Ovary (tissue), 9 donors: ENCODE results near the gene BAZ1A. TPM values are rescaled to one million over a fixed set of nuclear protein-coding genes. Genes with fewer than 3 reads are reported as not detected.

Experiments
- DNase-seq, 5 donors: peaks; one replicate each; pipeline ENCODE4 v3.0.0-alpha.2; 2019 to 2020
- H3K27ac ChIP-seq, 2 donors: fragments of 200-600 bp; one replicate each; pipeline versions ENCODE4 v1.5.1 to v1.8.0; 2019 to 2022
- H3K27me3 ChIP-seq: fragments of 200-600 bp; one replicate; pipeline ENCODE4 v1.8.0; 2022
- H3K36me3 ChIP-seq: fragments of 200-600 bp; sonication (generic); one replicate; pipeline ENCODE4 v1.5.1; 2019
- H3K4me1 ChIP-seq: one replicate; pipeline ENCODE4 v1.8.1; 2013; ENCODE audit warnings: mild to moderate bottlenecking, moderate library complexity; ENCODE audit not compliant: insufficient read depth
- H3K4me3 ChIP-seq: fragments of 200-600 bp; sonication (generic); one replicate; pipeline ENCODE4 v1.5.1; 2017
- H3K9me3 ChIP-seq, 2 donors: fragments of 200-600 bp in 1 of 2; sonication (generic) in 1 of 2; one replicate each; pipeline versions ENCODE4 v1.5.1 to v1.8.1; 2013 to 2019; ENCODE audit warnings: mild to moderate bottlenecking in 1 of 2, moderate library complexity in 1 of 2
- EP300 ChIP-seq: sonication (generic); formaldehyde crosslinking; IDR thresholded peaks from one replicate; pipeline ENCODE4 v1.6.1; 2017; ENCODE audit warnings: antibody characterized with exemption
- POLR2A ChIP-seq: fragments of 450-650 bp; IDR thresholded peaks from one replicate; pipeline ENCODE4 v1.6.1; 2017; ENCODE audit warnings: antibody characterized with exemption, mild to moderate bottlenecking, moderate library complexity
- WGBS, 3 donors: extraction: QIAGEN DNeasy Blood & Tissue Kit in 1 of 3; methylation state at CpG; one replicate each; pipeline versions ENCODE4 v1.1.5 to v1.1.7; 2013 to 2017; 5-methylcytosine and 5-hydroxymethylcytosine counted together
- intact Hi-C, 4 donors: fragments of 100-400 bp; cut with DNase I; formaldehyde crosslinking; loops; one replicate each; pipeline versions ENCODE4 v1.11.0 to v1.15.1; 2022 to 2023
- polyA plus RNA-seq, 2 donors: library from polyadenylated mRNA; stranded (reverse); fragments of 200-250 nt in 1 of 2; fragments of 350-450 nt in 1 of 2; fragmentation: Illumina TruSeq in 1 of 2; extraction: RNeasy Lipid Tissue Mini Kit (QIAGEN cat#74804) in 1 of 2; gene quantifications; one replicate each; pipeline ENCODE4 v1.2.3, GENCODE V29; 2013 to 2014
- total RNA-seq, 7 donors: library from RNA; depleted of rRNA in 2 of 7; stranded (reverse); fragments of >200 nt in 2 of 7; fragmentation: NEBNext Ultra II Directional in 3 of 7; extraction: Animal tissue kit (Norgen Biotek cat#: 25700) in 3 of 7; gene quantifications; one replicate each; pipeline versions ENCODE4 v1.1.0 to v1.2.4, GENCODE V29; 2016 to 2023
- TF ChIP-seq, protein P1 (sequence below), 3 donors: fragments of 450-650 bp in 2 of 3; fragments of 200-600 bp in 1 of 3; IDR thresholded peaks; one replicate each; pipeline versions ENCODE4 v1.5.1 to v1.8.0; 2016 to 2022; ENCODE audit warnings: antibody characterized with exemption in 3 of 3, mild to moderate bottlenecking in 1 of 3
- donor health status: DM: no; HTN: no; CAD: no; lungs with moderate emphysema.
- donor health status: DM: no; HTN: no; CAD: no.
- donor health status: Bipolar disorder and iron deficiency.
- donor health status: DM: yes; HTN: yes; CAD: no.
- donor health status: DM: no; HTN: no; CAD: no.
- donor health status: DM: yes; HTN: yes; CAD: no.

The BAZ1A gene
- total and polyA plus RNA-seq, 9 donors: 10.4 to 30.1 (median 17.9) TPM

DNA sequence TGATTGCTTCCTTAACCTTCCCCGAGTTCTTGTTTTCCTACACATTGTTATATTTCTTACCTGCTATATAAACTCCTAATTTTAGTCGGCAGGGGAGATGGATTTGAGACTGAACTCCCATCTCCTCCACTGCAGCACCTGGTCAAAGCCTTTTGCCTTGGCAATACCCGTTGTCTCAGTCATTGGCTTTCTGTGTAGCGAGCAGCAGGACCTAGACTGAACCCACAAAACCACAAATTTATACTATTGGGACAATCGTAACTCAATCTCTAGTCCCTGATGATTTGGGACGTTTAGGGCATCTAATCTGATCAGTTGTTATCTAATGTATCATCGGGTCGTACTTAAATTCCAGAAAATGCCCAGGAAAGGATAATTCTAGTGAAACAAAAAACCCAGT lies 37.8 kb upstream of the BAZ1A start:
- H3K27me3 ChIP-seq: no peaks in the 10 kb centered on the region
- intact Hi-C loops: no loop called here
- H3K9me3 ChIP-seq: no peaks in the 10 kb centered on the region
- 88 to 92% (median 91%) methylated on average over 8 of the region's 8 CpGs for WGBS, 3 donors
- DNase-seq: no peak
- TF ChIP-seq EP300 (no peak), POLR2A (no peak)
- TF ChIP-seq, protein P1, sequence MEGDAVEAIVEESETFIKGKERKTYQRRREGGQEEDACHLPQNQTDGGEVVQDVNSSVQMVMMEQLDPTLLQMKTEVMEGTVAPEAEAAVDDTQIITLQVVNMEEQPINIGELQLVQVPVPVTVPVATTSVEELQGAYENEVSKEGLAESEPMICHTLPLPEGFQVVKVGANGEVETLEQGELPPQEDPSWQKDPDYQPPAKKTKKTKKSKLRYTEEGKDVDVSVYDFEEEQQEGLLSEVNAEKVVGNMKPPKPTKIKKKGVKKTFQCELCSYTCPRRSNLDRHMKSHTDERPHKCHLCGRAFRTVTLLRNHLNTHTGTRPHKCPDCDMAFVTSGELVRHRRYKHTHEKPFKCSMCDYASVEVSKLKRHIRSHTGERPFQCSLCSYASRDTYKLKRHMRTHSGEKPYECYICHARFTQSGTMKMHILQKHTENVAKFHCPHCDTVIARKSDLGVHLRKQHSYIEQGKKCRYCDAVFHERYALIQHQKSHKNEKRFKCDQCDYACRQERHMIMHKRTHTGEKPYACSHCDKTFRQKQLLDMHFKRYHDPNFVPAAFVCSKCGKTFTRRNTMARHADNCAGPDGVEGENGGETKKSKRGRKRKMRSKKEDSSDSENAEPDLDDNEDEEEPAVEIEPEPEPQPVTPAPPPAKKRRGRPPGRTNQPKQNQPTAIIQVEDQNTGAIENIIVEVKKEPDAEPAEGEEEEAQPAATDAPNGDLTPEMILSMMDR (IDR thresholded peaks at IDR 0.05): no peak
- H3K4me3 ChIP-seq: no peak overlapping the region
- no peaks in the 10 kb centered on the region for H3K36me3 ChIP-seq
- no peak overlapping the region for H3K27ac ChIP-seq
- no peaks in the 10 kb centered on the region for H3K4me1 ChIP-seq

DNA sequence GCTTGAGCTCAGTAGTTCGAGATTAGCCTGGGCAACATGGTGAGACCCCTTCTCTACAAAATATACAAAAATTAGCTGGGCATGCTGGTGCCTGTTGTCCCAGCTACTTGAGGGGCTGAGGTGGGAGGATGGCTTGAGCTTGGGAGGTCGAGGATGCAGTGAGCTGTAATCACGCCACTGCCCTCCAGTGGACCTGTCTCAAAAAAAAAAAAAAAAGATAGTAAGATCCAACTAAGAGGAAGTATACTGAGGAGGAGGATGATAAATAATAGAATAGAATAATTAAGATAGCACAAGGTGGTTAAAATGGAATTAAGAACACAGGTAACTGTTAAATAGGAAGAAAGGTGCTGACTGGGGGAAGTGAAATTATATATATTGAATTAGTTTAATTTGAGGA lies 37.0 kb upstream of the BAZ1A start:
- no peak for DNase-seq
- intact Hi-C loops: no loop called here
- Histone ChIP-seq H3K4me1 (no peaks in the 10 kb centered on the region), H3K9me3 (no peaks in the 10 kb centered on the region), H3K4me3 (no peak overlapping the region), H3K27me3 (no peaks in the 10 kb centered on the region), H3K27ac (no peak overlapping the region), H3K36me3 (no peaks in the 10 kb centered on the region)
- 67 to 77% (median 70%) methylated on average over 3 of the region's 3 CpGs for WGBS, 3 donors
- TF ChIP-seq POLR2A (no peak), EP300 (no peak)
- TF ChIP-seq, protein P1 (IDR thresholded peaks at IDR 0.05): no peak

DNA sequence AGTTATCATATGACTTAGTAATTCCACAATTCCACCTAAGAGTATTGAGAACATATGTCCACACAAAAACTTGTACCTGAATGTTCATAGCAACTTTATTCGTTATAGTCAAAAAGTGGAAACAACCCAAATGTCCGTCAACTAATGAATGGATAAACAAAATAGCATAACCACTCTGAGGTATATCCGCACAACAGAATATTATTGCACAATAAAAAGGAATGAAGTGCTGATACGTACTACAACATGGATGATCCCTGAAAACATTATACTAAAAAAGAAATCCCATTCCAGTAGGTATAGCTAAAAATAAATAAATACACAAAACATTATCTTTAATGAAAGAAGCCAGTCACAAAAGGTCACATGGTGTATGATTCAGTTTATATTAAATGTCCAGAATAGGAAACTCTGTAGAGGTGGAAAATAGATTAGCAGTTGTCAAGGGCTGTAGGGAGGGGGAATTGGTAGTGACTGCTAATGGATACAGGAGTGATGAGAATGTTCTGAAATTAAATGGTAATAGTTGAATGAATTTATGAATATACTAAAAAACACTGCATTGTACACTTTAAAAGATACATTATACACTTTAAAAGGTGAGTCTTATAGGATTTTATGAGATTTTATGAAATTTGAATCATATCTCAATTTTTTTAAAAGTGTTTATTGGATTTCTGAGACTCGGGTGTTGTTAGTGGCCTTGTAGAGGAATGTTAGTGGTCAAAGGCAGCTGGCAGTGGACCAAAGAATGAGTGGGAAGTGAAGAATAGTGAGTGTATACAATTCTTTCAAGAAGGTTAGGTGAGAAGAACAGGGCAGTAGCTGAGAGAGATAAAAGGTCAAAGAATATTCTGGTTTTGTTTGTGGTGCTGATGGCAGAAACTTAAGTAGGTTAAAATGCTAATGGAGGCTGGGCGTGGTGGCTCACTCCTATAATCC lies 36.3 kb upstream of the BAZ1A start:
- no peak for TF ChIP-seq POLR2A
- TF ChIP-seq, protein P1 (IDR thresholded peaks at IDR 0.05): no peak
- no peak for TF ChIP-seq EP300
- Histone ChIP-seq H3K27me3 (no peaks in the 10 kb centered on the region), H3K4me3 (no peak overlapping the region), H3K4me1 (no peaks in the 10 kb centered on the region), H3K27ac (no peak overlapping the region), H3K9me3 (no peaks in the 10 kb centered on the region), H3K36me3 (no peaks in the 10 kb centered on the region)
- 61 to 69% (median 62%) methylated on average over 6 of the region's 6 CpGs for WGBS, 3 donors
- DNase-seq: no peak
- intact Hi-C loops: no loop called here

DNA sequence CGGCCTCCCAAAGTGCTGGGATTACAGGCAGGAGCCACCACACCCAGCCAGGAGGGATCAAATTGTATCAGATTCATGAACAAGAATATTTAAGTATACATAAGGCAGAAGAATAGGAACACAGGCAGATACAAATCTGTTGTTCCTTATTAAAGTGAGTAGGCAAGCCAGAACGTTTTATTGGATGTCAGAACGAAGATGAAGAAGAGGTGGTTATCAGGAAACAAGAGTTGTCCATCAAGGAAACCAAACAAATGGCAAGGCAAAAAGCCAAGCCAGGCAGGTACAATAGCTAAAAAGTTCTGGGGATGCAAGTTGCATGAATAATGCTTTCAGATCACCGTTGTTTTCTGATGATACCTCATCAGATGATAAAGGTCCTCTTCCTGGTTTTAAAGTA lies 31.1 kb upstream of the BAZ1A start:
- 81 to 85% (median 83%) methylated on average over 4 of the region's 4 CpGs for WGBS, 3 donors
- intact Hi-C loops: no loop called here
- no peaks in the 10 kb centered on the region for H3K27me3 ChIP-seq

More for the DNA sequence above, 31.1 kb upstream of the BAZ1A start:
- H3K4me1 ChIP-seq: no peaks in the 10 kb centered on the region
- no peak overlapping the region for H3K4me3 ChIP-seq
- H3K36me3 ChIP-seq: no peaks in the 10 kb centered on the region
- no peaks in the 10 kb centered on the region for H3K9me3 ChIP-seq
- DNase-seq: no peak
- TF ChIP-seq, protein P1 (IDR thresholded peaks at IDR 0.05): no peak
- no peak for TF ChIP-seq EP300
- no peak for TF ChIP-seq POLR2A
- no peak overlapping the region for H3K27ac ChIP-seq
